CD4-positive, alpha-beta T cell (primary cell): ENCODE results near the gene CCR9. TPM values are rescaled to one million over a fixed set of nuclear protein-coding genes. Genes with fewer than 3 reads are reported as not detected.

Experiments
- ATAC-seq: fragments of 200-7000 bp; cut with Tn5 transposase; one replicate; pipeline ENCODE4 v1.10.0; 2022; ENCODE audit warnings: mild to moderate bottlenecking; ENCODE audit not compliant: poor library complexity
- CTCF ChIA-PET: fragments of 350-600 bp; sonication (Branson Sonifier 250); formaldehyde crosslinking; loops from one replicate; lab custom pipeline; 2021; ENCODE audit warnings: antibody characterized with exemption, inconsistent platforms; lab: Charles Lee
- POLR2A ChIA-PET: fragments of 350-600 bp; sonication (Branson Sonifier 250); formaldehyde crosslinking; loops from one replicate; lab custom pipeline; 2021; ENCODE audit warnings: antibody characterized with exemption, inconsistent platforms; lab: Charles Lee
- DNase-seq, 14 experiments: peaks; one replicate each; pipeline ENCODE4 v3.0.0-alpha.2; 2013 to 2020; ENCODE audit warnings: mixed read lengths in 2 of 14
- H3K27ac ChIP-seq, 2 donors: one replicate each; pipeline versions ENCODE4 v1.5.1 to v1.7.0; 2013; ENCODE audit warnings: low read length in 2 of 2, low read depth in 1 of 2, mild to moderate bottlenecking in 1 of 2
- H3K27me3 ChIP-seq, 2 experiments: 1 replicate in 1 of 2; 2 replicates in 1 of 2; pipeline versions ENCODE4 v1.6.1 to v1.7.0; 2013; ENCODE audit warnings: low read length in 2 of 2, control low read depth in 1 of 2, mild to moderate bottlenecking in 1 of 2, moderate library complexity in 1 of 2; ENCODE audit not compliant: insufficient read depth in 2 of 2, control insufficient read depth in 1 of 2
- H3K36me3 ChIP-seq: one replicate; pipeline ENCODE4 v1.6.1; 2013; ENCODE audit warnings: low read length, control low read depth; ENCODE audit not compliant: insufficient read depth
- H3K4me1 ChIP-seq: one replicate; pipeline ENCODE4 v1.6.1; 2013; ENCODE audit warnings: low read length, control low read depth; ENCODE audit not compliant: insufficient read depth
- H3K4me3 ChIP-seq: one replicate; pipeline ENCODE4 v1.5.1; 2013; ENCODE audit warnings: mild to moderate bottlenecking, low read length, moderate library complexity
- H3K9me3 ChIP-seq, 2 experiments: 1 replicate in 1 of 2; 2 replicates in 1 of 2; pipeline versions ENCODE4 v1.6.1 to v1.7.0; 2013; ENCODE audit warnings: low read length in 2 of 2, mild to moderate bottlenecking in 2 of 2, control low read depth in 1 of 2, moderate library complexity in 1 of 2; ENCODE audit not compliant: control insufficient read depth in 1 of 2, insufficient read depth in 1 of 2
- H3K27ac Mint-ChIP-seq: one replicate; pipeline ENCODE4 v1.8.0; 2020; ENCODE audit warnings: mixed read lengths
- H3K27me3 Mint-ChIP-seq: one replicate; pipeline ENCODE4 v1.8.0; 2021; ENCODE audit warnings: mixed read lengths
- H3K36me3 Mint-ChIP-seq: one replicate; pipeline ENCODE4 v1.8.0; 2021; ENCODE audit warnings: low read depth, mixed read lengths
- H3K4me1 Mint-ChIP-seq: one replicate; pipeline ENCODE4 v1.8.0; 2021; ENCODE audit warnings: low read depth, mixed read lengths
- H3K4me3 Mint-ChIP-seq: one replicate; pipeline ENCODE4 v1.8.0; 2020; ENCODE audit warnings: mild to moderate bottlenecking, mixed read lengths
- H3K9me3 Mint-ChIP-seq: one replicate; pipeline ENCODE4 v1.8.0; 2020; ENCODE audit warnings: mixed read lengths
- intact Hi-C, 2 experiments: fragments of 100-400 bp; cut with DNase I in 1 of 2; cut with micrococcal nuclease in 1 of 2; formaldehyde crosslinking; loops; one replicate each; pipeline versions ENCODE4 v1.15.1 to v1.9.0; 2023 to 2025; cut with DNase I, micrococcal nuclease
- total RNA-seq, 174 experiments: library from RNA in 2 of 174; stranded (reverse) in 2 of 174; gene quantifications; one replicate each; pipeline ENCODE4 v1.2.3 and lab custom pipeline; 2021 to 2026
- TF ChIP-seq, protein P1 (sequence below): fragments of 200-600 bp; IDR thresholded peaks from one replicate; pipeline ENCODE4 v1.8.0; 2022; ENCODE audit warnings: antibody characterized with exemption, mild to moderate bottlenecking

CCR9 gene
- total RNA-seq, 2 experiments from 2014 or later, result 6.5 to 7.4 TPM

DNA sequence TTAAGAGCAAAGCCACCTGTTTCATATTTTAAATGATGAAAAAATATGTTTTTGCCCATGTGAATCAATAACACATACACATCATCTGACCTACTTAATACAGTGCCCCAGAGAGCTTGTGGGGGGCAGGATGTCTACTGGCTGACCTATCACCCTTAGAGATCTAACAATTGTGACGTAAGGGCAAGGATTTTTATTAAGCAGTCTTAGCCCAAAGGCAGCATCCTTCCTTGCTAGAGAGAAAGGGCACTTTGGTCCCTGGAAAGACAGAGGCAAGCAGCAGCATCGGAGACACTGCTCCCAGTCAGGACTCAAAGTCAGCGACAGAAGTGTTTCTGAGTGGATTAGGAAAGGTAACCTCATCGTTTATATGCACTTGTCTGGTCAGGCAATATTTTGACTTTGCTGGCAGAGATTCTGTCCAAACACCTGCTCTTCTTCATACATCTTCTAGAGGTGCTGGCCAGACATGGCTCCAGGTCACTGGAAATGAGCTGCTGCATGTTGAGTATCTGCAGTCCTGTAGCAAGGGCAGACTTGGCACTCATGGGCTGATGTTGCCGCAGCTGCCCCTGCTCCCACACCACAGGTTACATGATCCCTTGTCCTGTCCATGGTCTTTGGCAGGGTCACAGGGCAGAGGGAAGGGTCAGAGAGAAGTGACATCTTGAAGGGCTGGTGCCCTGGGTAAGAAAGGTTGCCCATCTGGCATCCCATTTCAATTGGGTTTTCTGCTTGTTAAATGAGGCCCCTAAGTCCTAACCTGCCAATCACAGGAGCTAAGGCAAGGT lies 58.7 kb downstream of the CCR9 start:
- Mint-ChIP-seq H3K4me3 (peak overlapping the region; percentile 18), H3K36me3 (peaks cover 62% of the 10 kb centered on the region), H3K27me3 (no peaks in the 10 kb centered on the region), H3K9me3 (no peaks in the 10 kb centered on the region), H3K27ac (peak overlapping the region; percentile 78), H3K4me1 (peaks cover 76% of the 10 kb centered on the region)
- TF ChIP-seq, protein P1, sequence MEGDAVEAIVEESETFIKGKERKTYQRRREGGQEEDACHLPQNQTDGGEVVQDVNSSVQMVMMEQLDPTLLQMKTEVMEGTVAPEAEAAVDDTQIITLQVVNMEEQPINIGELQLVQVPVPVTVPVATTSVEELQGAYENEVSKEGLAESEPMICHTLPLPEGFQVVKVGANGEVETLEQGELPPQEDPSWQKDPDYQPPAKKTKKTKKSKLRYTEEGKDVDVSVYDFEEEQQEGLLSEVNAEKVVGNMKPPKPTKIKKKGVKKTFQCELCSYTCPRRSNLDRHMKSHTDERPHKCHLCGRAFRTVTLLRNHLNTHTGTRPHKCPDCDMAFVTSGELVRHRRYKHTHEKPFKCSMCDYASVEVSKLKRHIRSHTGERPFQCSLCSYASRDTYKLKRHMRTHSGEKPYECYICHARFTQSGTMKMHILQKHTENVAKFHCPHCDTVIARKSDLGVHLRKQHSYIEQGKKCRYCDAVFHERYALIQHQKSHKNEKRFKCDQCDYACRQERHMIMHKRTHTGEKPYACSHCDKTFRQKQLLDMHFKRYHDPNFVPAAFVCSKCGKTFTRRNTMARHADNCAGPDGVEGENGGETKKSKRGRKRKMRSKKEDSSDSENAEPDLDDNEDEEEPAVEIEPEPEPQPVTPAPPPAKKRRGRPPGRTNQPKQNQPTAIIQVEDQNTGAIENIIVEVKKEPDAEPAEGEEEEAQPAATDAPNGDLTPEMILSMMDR, result no peak
- DNase-seq (peak in 4 of 14 experiments; percentile 35 to 69 (median 50)), ATAC-seq (peak; percentile 15)
- H3K27ac ChIP-seq, result peak overlapping the region in 1 of 2 donors; percentile 28
- peaks cover 69% of the 10 kb centered on the region for H3K4me1 ChIP-seq
- CTCF ChIA-PET, result no interaction called here
- intact Hi-C loops, result loop anchor here (5.0 kb wide), 2 partner anchors 32 to 47 kb away; no protein-coding TSS in a partner anchor
- H3K36me3 ChIP-seq, result peaks cover 43% of the 10 kb centered on the region
- H3K4me3 ChIP-seq, result peak overlapping the region; percentile 25
- H3K9me3 ChIP-seq, result no peaks in the 10 kb centered on the region
- no peaks in the 10 kb centered on the region for H3K27me3 ChIP-seq
- POLR2A ChIA-PET, result interaction anchor here (0.8 to 1.4 kb wide), 4 partner anchors 20 to 133 kb away, joined by 3 to 5 read pairs (median 4); no protein-coding TSS in a partner anchor

DNA sequence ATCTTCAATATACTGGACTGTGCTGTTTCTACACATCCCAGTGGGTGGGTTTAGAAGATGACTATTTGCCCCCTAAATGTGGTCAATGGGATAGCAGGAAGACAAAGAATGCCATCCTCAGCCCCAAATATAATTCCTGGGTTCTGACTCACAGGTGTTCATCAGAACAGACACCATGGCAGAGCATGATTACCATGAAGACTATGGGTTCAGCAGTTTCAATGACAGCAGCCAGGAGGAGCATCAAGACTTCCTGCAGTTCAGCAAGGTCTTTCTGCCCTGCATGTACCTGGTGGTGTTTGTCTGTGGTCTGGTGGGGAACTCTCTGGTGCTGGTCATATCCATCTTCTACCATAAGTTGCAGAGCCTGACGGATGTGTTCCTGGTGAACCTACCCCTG lies 60.0 kb downstream of the CCR9 start:
- no peaks in the 10 kb centered on the region for H3K9me3 ChIP-seq
- intact Hi-C loops, result loop anchor here in 1 of 2 experiments (5.0 kb wide), 1 partner anchor 46 kb away; no protein-coding TSS in a partner anchor
- peaks cover 50% of the 10 kb centered on the region for H3K36me3 ChIP-seq
- ATAC-seq (no peak), DNase-seq (peak in 2 of 14 experiments; percentile 39 to 42)
- H3K27ac ChIP-seq, result no peak overlapping the region
- POLR2A ChIA-PET, result interaction anchor here (0.6 kb wide), 1 partner anchor 133 kb away, joined by 3 read pairs; no protein-coding TSS in a partner anchor
- TF ChIP-seq, protein P1, result no peak
- Mint-ChIP-seq H3K27ac (peak overlapping the region; percentile 45), H3K4me1 (peaks cover 89% of the 10 kb centered on the region), H3K36me3 (peaks cover 67% of the 10 kb centered on the region), H3K4me3 (no peak overlapping the region), H3K27me3 (no peaks in the 10 kb centered on the region), H3K9me3 (no peaks in the 10 kb centered on the region)
- no peaks in the 10 kb centered on the region for H3K27me3 ChIP-seq
- no peak overlapping the region for H3K4me3 ChIP-seq
- peaks cover 82% of the 10 kb centered on the region for H3K4me1 ChIP-seq
- CTCF ChIA-PET, result interaction anchor here (1.5 kb wide), 1 partner anchor 8 kb away, joined by 5 read pairs; no protein-coding TSS in a partner anchor

DNA sequence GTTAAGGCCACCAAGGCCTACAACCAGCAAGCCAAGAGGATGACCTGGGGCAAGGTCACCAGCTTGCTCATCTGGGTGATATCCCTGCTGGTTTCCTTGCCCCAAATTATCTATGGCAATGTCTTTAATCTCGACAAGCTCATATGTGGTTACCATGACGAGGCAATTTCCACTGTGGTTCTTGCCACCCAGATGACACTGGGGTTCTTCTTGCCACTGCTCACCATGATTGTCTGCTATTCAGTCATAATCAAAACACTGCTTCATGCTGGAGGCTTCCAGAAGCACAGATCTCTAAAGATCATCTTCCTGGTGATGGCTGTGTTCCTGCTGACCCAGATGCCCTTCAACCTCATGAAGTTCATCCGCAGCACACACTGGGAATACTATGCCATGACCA lies 60.5 kb downstream of the CCR9 start:
- H3K36me3 Mint-ChIP-seq, result peaks cover 72% of the 10 kb centered on the region
- CTCF ChIA-PET, result interaction anchor here (1.0 to 1.5 kb wide), 2 partner anchors 8 to 132 kb away, joined by 4 to 5 read pairs; no protein-coding TSS in a partner anchor
- Histone ChIP-seq H3K9me3 (no peaks in the 10 kb centered on the region), H3K4me3 (no peak overlapping the region), H3K36me3 (peaks cover 55% of the 10 kb centered on the region), H3K4me1 (peaks cover 87% of the 10 kb centered on the region), H3K27me3 (no peaks in the 10 kb centered on the region), H3K27ac (no peak overlapping the region)
- TF ChIP-seq, protein P1, result no peak
- H3K4me3 Mint-ChIP-seq, result no peak overlapping the region
- ATAC-seq (no peak), DNase-seq (no peak)
- H3K27ac Mint-ChIP-seq, result peak overlapping the region; percentile 45
- POLR2A ChIA-PET, result interaction anchor here (1.1 kb wide), 1 partner anchor 8 kb away, joined by 3 read pairs; no protein-coding TSS in a partner anchor
- no peaks in the 10 kb centered on the region for H3K27me3 Mint-ChIP-seq
- H3K4me1 Mint-ChIP-seq, result peaks cover 92% of the 10 kb centered on the region
- H3K9me3 Mint-ChIP-seq, result no peaks in the 10 kb centered on the region
- intact Hi-C loops, result loop anchor here in 1 of 2 experiments (5.0 kb wide), 1 partner anchor 45 kb away; no protein-coding TSS in a partner anchor
